Measurements from ENCODE around the gene CADPS2.

The CADPS2 gene

DNA sequence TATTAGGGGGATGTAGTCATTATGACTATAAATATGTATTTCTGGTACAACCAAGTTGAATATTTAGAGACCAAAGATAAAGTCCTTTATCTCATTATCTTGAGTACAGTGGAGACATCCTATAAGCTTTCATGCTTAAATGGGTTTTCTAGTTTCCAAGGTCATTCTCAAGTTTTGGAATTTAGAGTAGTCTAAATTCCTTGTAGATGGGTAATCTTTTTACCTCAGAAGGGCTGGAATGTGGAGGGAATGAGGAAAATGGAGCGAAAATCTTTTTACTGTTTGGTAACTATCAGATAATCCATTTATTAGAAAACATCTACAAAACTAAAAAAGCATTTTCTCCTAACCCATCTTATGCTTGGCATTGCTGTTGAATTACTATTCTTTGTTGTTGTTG is 368.7 kb downstream of the CADPS2 start:
- DNase-seq = no peak

DNA sequence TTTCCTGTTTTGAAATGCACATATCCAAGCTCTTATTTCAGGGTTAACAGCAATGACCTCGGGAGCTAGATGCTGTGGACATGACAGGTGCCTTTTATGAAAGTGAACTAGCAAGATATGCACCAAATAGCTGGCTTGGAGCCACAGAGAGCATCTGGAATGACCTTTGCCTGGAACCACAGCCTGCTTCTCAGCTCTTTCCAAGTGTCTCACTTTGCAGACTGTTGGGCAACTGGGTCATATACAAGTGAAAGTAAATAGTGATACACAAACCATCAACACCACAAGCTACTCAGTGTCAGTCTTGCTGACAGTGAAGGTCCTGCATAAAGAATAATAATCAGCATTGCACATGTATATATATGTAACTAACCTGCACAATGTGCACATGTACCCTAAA is 370.9 kb downstream of the CADPS2 start:
- no peak for DNase-seq

DNA sequence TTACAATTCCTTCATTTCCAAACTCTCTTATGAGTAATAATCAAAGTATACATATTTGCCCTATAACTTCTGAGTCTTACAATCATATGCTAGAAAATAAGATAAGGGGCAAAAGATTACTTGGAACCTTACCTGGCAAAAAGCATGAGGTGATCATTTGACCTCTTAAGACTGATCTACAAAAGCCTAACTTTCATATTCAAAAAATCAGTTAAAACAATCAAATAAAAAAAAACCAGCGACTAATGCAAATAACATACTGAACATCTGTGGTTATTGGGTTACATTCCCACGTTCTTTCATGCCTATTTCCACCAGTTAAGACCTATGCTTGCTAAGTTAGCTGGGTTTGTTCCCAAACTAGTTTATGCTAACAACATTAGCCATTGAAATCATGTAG is 375.0 kb downstream of the CADPS2 start:
- DNase-seq = no peak

GRCh38 chr7:122507591-122507990 is 378.7 kb downstream of the CADPS2 start:
- DNase-seq = no peak

- DNase-seq = no peak
These were observed 394.3 kb downstream of the CADPS2 start for GRCh38 chr7:122492007-122492406.

DNA sequence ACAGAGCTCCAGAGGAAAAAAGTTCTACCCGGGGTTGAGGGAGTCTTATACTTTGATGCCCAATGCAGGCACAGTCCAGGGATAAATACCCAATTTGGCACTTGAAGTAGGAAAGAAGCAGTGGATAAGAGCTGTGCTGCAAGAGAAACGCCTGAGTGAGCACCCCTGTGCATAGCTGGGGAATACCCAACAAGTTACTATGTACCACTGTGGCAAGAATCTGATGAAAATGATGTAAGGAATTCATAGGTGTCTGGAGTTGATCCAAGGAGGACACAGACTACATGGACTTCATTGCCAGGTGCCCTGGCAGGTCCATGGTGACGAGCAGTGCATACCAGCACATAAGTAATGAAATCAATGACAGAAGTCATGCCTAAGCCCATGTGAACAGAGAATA is 398.0 kb downstream of the CADPS2 start:
- no peak for DNase-seq

DNA sequence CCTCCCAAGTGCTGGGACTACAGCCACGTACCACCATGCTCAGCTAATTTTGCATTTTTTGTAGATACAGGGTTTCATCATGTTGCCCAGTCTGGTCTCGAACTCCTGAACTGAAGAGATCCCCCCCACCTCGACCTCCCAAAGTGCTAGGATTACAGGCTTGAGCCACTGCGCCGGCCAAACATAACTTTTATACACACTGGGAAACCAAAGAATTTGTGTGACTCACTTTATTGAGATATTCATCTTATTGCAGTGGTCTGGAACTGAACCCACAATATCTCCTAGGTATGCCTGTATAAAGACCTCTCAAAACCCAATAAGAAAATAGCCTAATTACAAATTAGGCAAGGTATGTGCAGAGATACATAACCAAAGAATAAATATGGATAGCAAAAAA is 399.1 kb downstream of the CADPS2 start:
- DNase-seq = no peak

GRCh38 chr7:122485856-122486255 is 400.4 kb downstream of the CADPS2 start:
- no peak for DNase-seq

GRCh38 chr7:122482212-122482611 is 404.0 kb downstream of the CADPS2 start:
- DNase-seq = no peak

DNA sequence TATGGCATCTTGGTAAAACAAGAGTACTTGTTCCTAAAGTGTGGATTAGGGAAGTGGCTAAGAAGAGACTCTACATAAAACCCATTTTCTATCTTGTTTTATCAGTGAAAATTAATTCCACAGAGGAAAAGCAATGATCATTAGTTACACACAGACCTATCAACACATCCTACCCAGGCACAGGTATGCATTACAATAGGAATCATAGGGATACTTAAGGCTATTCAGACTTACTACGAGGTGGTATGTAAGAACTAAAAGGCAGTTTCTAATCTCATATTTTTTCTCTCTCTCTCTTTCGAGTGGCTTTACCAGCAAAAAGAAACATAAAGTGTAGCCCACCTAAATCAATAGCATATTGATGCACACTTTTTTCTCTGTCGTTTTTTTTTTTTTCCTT is 415.4 kb downstream of the CADPS2 start:
- no peak for DNase-seq

- no peak for DNase-seq
These were observed 417.3 kb downstream of the CADPS2 start for GRCh38 chr7:122468945-122469344.

- no peak for DNase-seq
These were observed 418.4 kb downstream of the CADPS2 start for GRCh38 chr7:122467661-122468449.

DNA sequence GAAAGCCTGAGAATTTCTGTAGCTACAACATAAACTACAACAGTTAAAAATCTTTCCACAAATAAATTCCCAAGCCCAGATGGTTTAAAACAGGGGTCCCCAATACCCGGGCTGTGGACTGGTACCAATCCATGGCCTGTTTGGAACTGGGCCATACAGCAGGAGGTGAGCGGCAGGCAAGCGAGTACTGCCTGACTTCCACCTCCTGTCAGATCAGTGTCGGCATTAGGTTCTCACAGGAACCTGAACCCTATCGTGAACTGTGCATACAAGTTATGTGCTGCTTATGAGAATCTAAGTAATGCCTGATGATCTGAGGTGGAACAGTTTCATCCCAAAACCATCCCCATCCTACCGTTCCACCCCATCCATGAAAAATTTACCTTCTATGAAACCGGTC is 421.0 kb downstream of the CADPS2 start:
- DNase-seq = no peak

- DNase-seq = no peak
These were observed 422.6 kb downstream of the CADPS2 start for GRCh38 chr7:122463631-122464030.

- no peak for DNase-seq
These were observed 425.3 kb downstream of the CADPS2 start for GRCh38 chr7:122460936-122461335.

DNA sequence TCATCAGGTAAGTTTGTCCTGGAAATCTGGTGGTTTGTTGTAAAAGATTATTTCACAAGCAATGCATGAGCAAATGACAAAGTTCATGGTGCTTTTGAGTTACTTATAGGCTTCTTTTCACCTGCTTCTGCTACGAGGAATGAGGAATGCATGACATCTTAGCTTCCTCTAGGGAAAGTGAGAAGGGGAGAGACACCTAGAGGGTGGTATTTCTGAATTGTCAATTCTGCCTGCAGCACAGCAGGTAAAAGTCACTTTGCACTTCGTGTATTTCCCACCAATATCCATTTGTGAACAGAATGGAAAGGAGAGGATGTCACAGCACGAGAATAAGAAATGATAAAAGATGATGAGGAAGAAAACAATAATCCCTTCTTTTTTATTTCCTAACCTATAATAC is 428.3 kb downstream of the CADPS2 start:
- DNase-seq = no peak

GRCh38 chr7:122457325-122457724 is 428.9 kb downstream of the CADPS2 start:
- DNase-seq = no peak

- no peak for DNase-seq
These were observed 431.3 kb downstream of the CADPS2 start for GRCh38 chr7:122454776-122455507.

DNA sequence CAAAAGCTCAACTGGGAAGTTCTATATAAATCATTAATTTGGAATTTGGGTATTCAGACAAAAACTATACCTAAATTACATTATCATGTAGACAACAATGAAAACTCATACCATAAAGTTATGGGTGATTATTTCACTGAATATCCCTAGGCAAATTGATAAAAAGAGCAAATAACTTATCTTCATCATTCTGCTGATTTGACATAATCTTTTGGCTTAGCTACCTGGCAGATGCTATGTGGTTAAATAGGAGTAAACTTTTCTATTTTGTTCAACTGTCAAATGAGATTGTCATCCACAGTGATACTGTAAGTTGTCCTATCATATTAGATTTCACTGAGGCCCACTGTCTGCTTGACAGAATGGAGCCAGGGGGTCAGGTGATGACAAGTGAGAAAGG is 432.8 kb downstream of the CADPS2 start:
- no peak for DNase-seq

- no peak for DNase-seq
These were observed 437.2 kb downstream of the CADPS2 start for GRCh38 chr7:122448893-122449589.

- no peak for DNase-seq
These were observed 443.3 kb downstream of the CADPS2 start for GRCh38 chr7:122442929-122443328.

DNA sequence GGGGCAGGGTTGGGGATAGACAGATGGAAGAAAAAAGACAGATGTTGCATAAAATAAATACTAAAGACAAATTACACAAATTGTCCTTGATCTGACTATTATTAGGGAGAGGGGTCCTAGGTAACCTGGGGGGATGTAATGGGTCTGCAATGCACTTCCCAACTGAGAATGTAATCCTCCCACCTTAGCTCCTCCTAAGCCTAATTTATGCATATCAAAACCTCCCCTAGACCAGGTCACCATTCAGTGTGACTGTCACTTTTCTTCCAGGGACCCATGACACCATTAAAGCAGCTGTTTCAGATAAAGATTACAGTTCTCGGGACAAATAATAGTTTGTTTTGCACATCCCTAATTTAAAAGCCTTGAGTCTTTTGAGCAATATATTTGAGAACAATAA is 447.8 kb downstream of the CADPS2 start:
- DNase-seq = no peak

DNA sequence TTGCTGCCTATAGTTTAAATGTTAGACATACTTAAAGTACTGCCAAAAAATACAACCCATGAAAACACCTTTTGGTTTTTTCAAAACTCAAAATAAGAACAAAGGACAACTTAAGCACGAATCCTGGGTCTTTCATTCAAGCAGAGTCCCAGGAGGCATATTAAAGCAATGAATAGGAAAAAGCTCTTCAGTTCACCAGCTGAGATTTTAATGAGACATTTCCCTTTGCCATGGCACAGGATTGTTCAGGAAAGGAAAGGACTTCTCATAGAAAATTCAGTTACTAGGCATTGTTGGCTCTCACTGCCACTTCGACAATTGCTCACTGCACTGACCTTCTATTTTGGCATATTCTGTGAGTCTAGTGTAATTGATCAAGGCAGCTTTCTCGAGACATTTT is 448.3 kb downstream of the CADPS2 start:
- no peak for DNase-seq

DNA sequence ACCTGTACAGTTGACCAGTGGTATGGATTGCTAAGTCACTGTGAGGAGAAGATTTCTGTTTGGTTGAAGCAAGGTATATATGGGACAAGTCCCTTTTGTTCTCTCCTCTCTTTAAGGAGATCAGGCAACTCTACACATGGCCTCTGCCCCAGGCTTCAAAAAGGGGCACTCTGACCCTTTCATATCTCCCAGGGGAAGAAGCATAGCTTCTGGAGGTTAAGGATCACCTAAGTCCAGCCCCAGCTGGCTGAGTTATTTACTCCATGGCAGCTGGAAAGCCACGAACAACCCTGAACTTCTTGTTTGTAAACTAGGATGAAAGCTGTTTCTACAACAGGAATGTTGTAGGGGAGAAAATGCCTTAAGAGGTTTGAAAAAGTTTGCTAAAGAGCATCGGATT is 452.5 kb downstream of the CADPS2 start:
- no peak for DNase-seq

Measured in stimulated activated CD4-positive, alpha-beta T cell treated with anti-CD3 and anti-CD28 coated beads, Interleukin-1b, Interleukin-23, amount 100 ng/mL, for 48 hours (primary cell).